ENCODE measurements around the gene SEC16B. TPM values are rescaled to one million over a fixed set of nuclear protein-coding genes. Genes with fewer than 3 reads are reported as not detected.

The SEC16B gene
- total and polyA plus RNA-seq, 9 of the 15 experiments (the other 6 are each of a cell fraction or from before 2014, with no cell fraction given) = not detected

DNA sequence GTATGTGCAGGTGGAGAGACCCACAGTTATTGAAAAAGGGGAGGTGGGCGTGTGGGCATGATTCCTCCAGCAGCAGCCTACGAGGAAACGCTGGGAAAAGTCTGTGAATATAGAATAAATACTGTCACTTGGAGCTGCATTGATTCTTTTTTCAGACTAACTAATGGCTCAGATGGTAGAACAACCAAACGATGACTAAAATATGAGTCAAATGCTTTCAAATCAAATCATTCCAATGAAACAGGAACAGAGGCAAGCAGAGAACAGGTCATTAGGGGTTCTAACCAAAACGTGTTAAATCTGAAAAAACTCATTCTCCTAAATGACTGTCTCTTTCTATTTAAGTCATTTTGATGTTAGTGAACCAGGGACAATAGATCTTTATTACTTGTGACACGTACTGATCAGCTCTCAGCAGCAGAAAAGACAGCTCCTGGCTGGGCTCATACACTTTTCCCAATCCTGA is 35.1 kb upstream of the SEC16B start:
- Histone ChIP-seq H2AFZ (ENCODE audit: low read depth, low read length) (no peak overlapping the region), H3K4me3 (no peak overlapping the region), H3K36me3 (ENCODE audit: control insufficient read depth, insufficient read depth, low read length) (no peaks in the 10 kb centered on the region), H3K9ac (ENCODE audit: insufficient read depth in 1 of 2, low read depth in 2 of 2, low read length in 2 of 2) (no peak overlapping the region), H3K4me1 (replicated peaks in 1 of 2; ENCODE audit: control insufficient read depth in 2 of 2, insufficient read depth in 2 of 2, low read length in 2 of 2) (no peaks in the 10 kb centered on the region), H3K27ac (ENCODE audit: extremely low read depth, low read depth, low read length) (no peak overlapping the region), H3K27me3 (ENCODE audit: control insufficient read depth in 2 of 2, insufficient read depth in 2 of 2, low read length in 2 of 2) (no peaks in the 10 kb centered on the region), H3K9me3 (replicated peaks; ENCODE audit: control insufficient read depth, insufficient read depth, low read depth, low read length) (no peaks in the 10 kb centered on the region), H3K4me2 (ENCODE audit: insufficient read depth, low read length) (no peak overlapping the region), H3K79me2 (ENCODE audit: control insufficient read depth, insufficient read depth, low read length) (no peaks in the 10 kb centered on the region), H3K9me1 (ENCODE audit: control insufficient read depth, insufficient read depth, low read length) (no peaks in the 10 kb centered on the region), H4K20me1 (replicated peaks; ENCODE audit: control insufficient read depth, insufficient read depth, low read length) (no peaks in the 10 kb centered on the region)
- FAIRE-seq (no peak), ATAC-seq (no peak), DNase-seq (ENCODE audit: extremely low read depth in 1 of 4, low spot score in 3 of 4) (no peak)
- no TSS peak for BruUV-seq (replicated peaks)
- in situ Hi-C loops (cut with MboI) (no loop called here), intact Hi-C loops (cut with micrococcal nuclease) (no loop called here)
- 0% methylated on average over 6 of the region's 6 CpGs for WGBS (ENCODE audit: insufficient coverage, low coverage, missing lambda C conversion rate)
- POLR2A ChIA-PET = no interaction called here
- CTCF ChIA-PET (ENCODE audit: low intra/inter-chr PET ratio) = no interaction called here
- no peak for TF ChIP-seq CBFA2T3 (IDR thresholded peaks at IDR 0.05)
- TF ChIP-seq, protein P1, sequence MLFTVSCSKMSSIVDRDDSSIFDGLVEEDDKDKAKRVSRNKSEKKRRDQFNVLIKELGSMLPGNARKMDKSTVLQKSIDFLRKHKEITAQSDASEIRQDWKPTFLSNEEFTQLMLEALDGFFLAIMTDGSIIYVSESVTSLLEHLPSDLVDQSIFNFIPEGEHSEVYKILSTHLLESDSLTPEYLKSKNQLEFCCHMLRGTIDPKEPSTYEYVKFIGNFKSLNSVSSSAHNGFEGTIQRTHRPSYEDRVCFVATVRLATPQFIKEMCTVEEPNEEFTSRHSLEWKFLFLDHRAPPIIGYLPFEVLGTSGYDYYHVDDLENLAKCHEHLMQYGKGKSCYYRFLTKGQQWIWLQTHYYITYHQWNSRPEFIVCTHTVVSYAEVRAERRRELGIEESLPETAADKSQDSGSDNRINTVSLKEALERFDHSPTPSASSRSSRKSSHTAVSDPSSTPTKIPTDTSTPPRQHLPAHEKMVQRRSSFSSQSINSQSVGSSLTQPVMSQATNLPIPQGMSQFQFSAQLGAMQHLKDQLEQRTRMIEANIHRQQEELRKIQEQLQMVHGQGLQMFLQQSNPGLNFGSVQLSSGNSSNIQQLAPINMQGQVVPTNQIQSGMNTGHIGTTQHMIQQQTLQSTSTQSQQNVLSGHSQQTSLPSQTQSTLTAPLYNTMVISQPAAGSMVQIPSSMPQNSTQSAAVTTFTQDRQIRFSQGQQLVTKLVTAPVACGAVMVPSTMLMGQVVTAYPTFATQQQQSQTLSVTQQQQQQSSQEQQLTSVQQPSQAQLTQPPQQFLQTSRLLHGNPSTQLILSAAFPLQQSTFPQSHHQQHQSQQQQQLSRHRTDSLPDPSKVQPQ (CRISPR knock-in tag; IDR thresholded peaks at IDR 0.05; ENCODE audit: borderline replicate concordance) = no peak
- TF ChIP-seq NELFE (IDR thresholded peaks at IDR 0.05; ENCODE audit: insufficient read depth, insufficient read length) = no peak
- TF ChIP-seq CCNT2 (IDR thresholded peaks at IDR 0.05; ENCODE audit: borderline replicate concordance, extremely low read depth, insufficient read length, low read depth, low read length) = no peak
- no peak for TF ChIP-seq CXXC5 (CRISPR knock-in tag; IDR thresholded peaks at IDR 0.05)
- TF ChIP-seq, protein P2, sequence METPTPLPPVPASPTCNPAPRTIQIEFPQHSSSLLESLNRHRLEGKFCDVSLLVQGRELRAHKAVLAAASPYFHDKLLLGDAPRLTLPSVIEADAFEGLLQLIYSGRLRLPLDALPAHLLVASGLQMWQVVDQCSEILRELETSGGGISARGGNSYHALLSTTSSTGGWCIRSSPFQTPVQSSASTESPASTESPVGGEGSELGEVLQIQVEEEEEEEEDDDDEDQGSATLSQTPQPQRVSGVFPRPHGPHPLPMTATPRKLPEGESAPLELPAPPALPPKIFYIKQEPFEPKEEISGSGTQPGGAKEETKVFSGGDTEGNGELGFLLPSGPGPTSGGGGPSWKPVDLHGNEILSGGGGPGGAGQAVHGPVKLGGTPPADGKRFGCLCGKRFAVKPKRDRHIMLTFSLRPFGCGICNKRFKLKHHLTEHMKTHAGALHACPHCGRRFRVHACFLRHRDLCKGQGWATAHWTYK (CRISPR knock-in tag; IDR thresholded peaks at IDR 0.05) = no peak

Data from K562 (cell line).